Neural cell (in vitro differentiated cells): Measurements from ENCODE around the gene MACROH2A2.

ENCODE experiments used
- CTCF ChIP-seq: fragments of 450-650 bp; IDR thresholded peaks from 2 replicates; pipeline ENCODE4 v1.5.1; 2014; ENCODE audit warnings: antibody characterized with exemption, mild to moderate bottlenecking, moderate library complexity; ENCODE audit not compliant: poor library complexity, severe bottlenecking
- EP300 ChIP-seq: fragments of 450-650 bp; conservative IDR thresholded peaks from 2 replicates; pipeline ENCODE4 v1.6.1; 2014; ENCODE audit warnings: antibody characterized with exemption, mild to moderate bottlenecking, moderate library complexity; ENCODE audit not compliant: poor library complexity, severe bottlenecking
- EZH2 ChIP-seq: fragments of 200-600, 300-800 bp; shearing (Covaris generic), sonication (generic); IDR thresholded peaks from 2 replicates; pipeline ENCODE4 v1.6.1; 2014; ENCODE audit warnings: antibody characterized with exemption, low read length, borderline replicate concordance, mild to moderate bottlenecking; ENCODE audit not compliant: insufficient read depth, poor library complexity, severe bottlenecking
- MXI1 ChIP-seq: fragments of 450-650 bp; conservative IDR thresholded peaks from 2 replicates; pipeline ENCODE4 v1.6.1; 2014; ENCODE audit warnings: antibody characterized with exemption, mild to moderate bottlenecking; ENCODE audit not compliant: poor library complexity, severe bottlenecking
- POLR2AphosphoS5 ChIP-seq: IDR thresholded peaks from 2 replicates; pipeline ENCODE4 v1.6.1; 2012
- TAF1 ChIP-seq: IDR thresholded peaks from 2 replicates; pipeline ENCODE4 v1.6.1; 2012; ENCODE audit warnings: low read depth

- TF ChIP-seq MXI1 (no peak), CTCF (no peak), POLR2AphosphoS5 (no peak), EZH2 (no peak), TAF1 (no peak), EP300 (no peak)
Observed at GRCh38 chr10:70064486-70064885, 11.8 kb downstream of the MACROH2A2 start.
